GM18907 (cell line): ENCODE results near the gene KSR2.

Experiments used
- ATAC-seq: cut with Tn5 transposase; IDR thresholded peaks from one replicate; pipeline ENCODE4 v1.9.1; 2021; ENCODE audit warnings: mild to moderate bottlenecking, moderate library complexity; ENCODE audit not compliant: unreplicated experiment

The KSR2 gene

GRCh38 chr12:117473856-117474255, 494.9 kb downstream of the KSR2 start:
- ATAC-seq: no peak

- ATAC-seq: no peak
Measured at GRCh38 chr12:117472983-117473382, 495.8 kb downstream of the KSR2 start.

- no peak for ATAC-seq
Measured at GRCh38 chr12:117470804-117471203, 498.0 kb downstream of the KSR2 start.

- ATAC-seq: no peak
Measured at GRCh38 chr12:117469883-117470483, 498.8 kb downstream of the KSR2 start.

GRCh38 chr12:117468016-117468415, 500.8 kb downstream of the KSR2 start:
- ATAC-seq: no peak

- ATAC-seq: no peak
Measured at GRCh38 chr12:117467588-117467987, 501.2 kb downstream of the KSR2 start.

- ATAC-seq: no peak
Measured at GRCh38 chr12:117466677-117467362, 502.0 kb downstream of the KSR2 start.

GRCh38 chr12:117461732-117462131, 507.1 kb downstream of the KSR2 start:
- no peak for ATAC-seq

- ATAC-seq: no peak
Measured at GRCh38 chr12:117459229-117459628, 509.6 kb downstream of the KSR2 start.

GRCh38 chr12:117457189-117457588, 511.6 kb downstream of the KSR2 start:
- no peak for ATAC-seq

GRCh38 chr12:117456076-117456475, 512.7 kb downstream of the KSR2 start:
- no peak for ATAC-seq

- no peak for ATAC-seq
Measured at GRCh38 chr12:117453961-117454360, 514.8 kb downstream of the KSR2 start.

- no peak for ATAC-seq
Measured at GRCh38 chr12:117452112-117452511, 516.7 kb downstream of the KSR2 start.

- no peak for ATAC-seq
Measured at GRCh38 chr12:117450209-117450608, 518.6 kb downstream of the KSR2 start.

- no peak for ATAC-seq
Measured at GRCh38 chr12:117447665-117448366, 521.0 kb downstream of the KSR2 start.

- ATAC-seq: no peak
Measured at GRCh38 chr12:117444781-117445180, 524.0 kb downstream of the KSR2 start.

GRCh38 chr12:117441751-117442150, 527.0 kb downstream of the KSR2 start:
- no peak for ATAC-seq

- ATAC-seq: no peak
Measured at GRCh38 chr12:117440384-117440783, 528.4 kb downstream of the KSR2 start.

- no peak for ATAC-seq
Measured at GRCh38 chr12:117439531-117440001, 529.2 kb downstream of the KSR2 start.

GRCh38 chr12:117438809-117439208, 530.0 kb downstream of the KSR2 start:
- no peak for ATAC-seq

- ATAC-seq: no peak
Measured at GRCh38 chr12:117437516-117438255, 531.1 kb downstream of the KSR2 start.
